Prostate gland (tissue), 2 donors: ENCODE data around the gene NECTIN1. TPM values are rescaled to one million over a fixed set of nuclear protein-coding genes. Genes with fewer than 3 reads are reported as not detected.

Experiments used
- small RNA-seq, 2 donors: library from RNA; depleted of rRNA; stranded (forward); fragments of <200 nt; gene quantifications; one replicate each; pipeline ENCODE3, GENCODE V24; 2016
- total RNA-seq, 2 donors: library from RNA; depleted of rRNA; stranded (reverse); fragments of >200 nt; gene quantifications; one replicate each; pipeline ENCODE4 v1.1.0, GENCODE V29; 2016

NECTIN1 gene
- total RNA-seq, 2 donors from 2014 or later = 18.7 to 28.2 TPM

Small RNA genes within 50 kb of the gene (small RNA-seq; reads per million reads assigned to genes)
- gene RNU6-1123P = 0 reads per million in 2 donors
